Stimulated activated CD4-positive, alpha-beta T cell treated with anti-CD3 and anti-CD28 coated beads, Interleukin-12 subunit alpha, Interleukin-12 subunit beta, amount 100 ng/mL, for 4 hours (primary cell): Measurements from ENCODE around the gene SLC6A13.
A peak's percentile ranks its signal among the peaks of the same experiment; 100 is the strongest.
"Not testable (repeated sequence)": the region's sequence is repeated elsewhere in the genome, so short reads cannot be mapped to it uniquely, and the experiment has no call there.

Source experiments
- DNase-seq: peaks from one replicate; pipeline ENCODE4 v3.0.0-alpha.2; 2020

The SLC6A13 gene

GRCh38 chr12:232731-233614 lies 29.7 kb downstream of the SLC6A13 start:
- no peak for DNase-seq

GRCh38 chr12:230925-231671 lies 31.5 kb downstream of the SLC6A13 start:
- DNase-seq: no peak

- no peak for DNase-seq
Measured at GRCh38 chr12:229441-230191, 33.0 kb downstream of the SLC6A13 start.

GRCh38 chr12:228846-229200 lies 33.8 kb downstream of the SLC6A13 start:
- DNase-seq: no peak

- DNase-seq: no peak
Measured at GRCh38 chr12:227923-228845, 34.5 kb downstream of the SLC6A13 start.

GRCh38 chr12:227286-227915 lies 35.2 kb downstream of the SLC6A13 start:
- DNase-seq: no peak

GRCh38 chr12:226401-226800 lies 36.2 kb downstream of the SLC6A13 start:
- DNase-seq: no peak

GRCh38 chr12:225012-225411 lies 37.6 kb downstream of the SLC6A13 start:
- DNase-seq: no peak

GRCh38 chr12:224330-224729 lies 38.3 kb downstream of the SLC6A13 start:
- no peak for DNase-seq

- no peak for DNase-seq
Measured at GRCh38 chr12:223841-224240, 38.8 kb downstream of the SLC6A13 start.

- DNase-seq: no peak
Measured at GRCh38 chr12:221736-222135, 40.9 kb downstream of the SLC6A13 start.

- no peak for DNase-seq
Measured at GRCh38 chr12:220946-221550, 41.6 kb downstream of the SLC6A13 start.

GRCh38 chr12:220491-220890 lies 42.1 kb downstream of the SLC6A13 start:
- no peak for DNase-seq

GRCh38 chr12:219891-220352 lies 42.7 kb downstream of the SLC6A13 start:
- peak; percentile 13 for DNase-seq

GRCh38 chr12:218728-219590 lies 43.7 kb downstream of the SLC6A13 start:
- no peak for DNase-seq

GRCh38 chr12:218221-218620 lies 44.4 kb downstream of the SLC6A13 start:
- DNase-seq: no peak

GRCh38 chr12:217029-217428 lies 45.6 kb downstream of the SLC6A13 start:
- not testable (repeated sequence) for DNase-seq

- no peak for DNase-seq
Measured at GRCh38 chr12:215116-215515, 47.5 kb downstream of the SLC6A13 start.

GRCh38 chr12:214003-214741 lies 48.5 kb downstream of the SLC6A13 start, which contains the start of gene SLC6A12:
SLC6A12 (minus strand) TSS chr12:214157; CDS start chr12:209986, 4,171 bp downstream.
- DNase-seq: no peak
